GM12873 (cell line): ENCODE results near the gene HP1BP3.
A peak's percentile ranks its signal among the peaks of the same experiment; 100 is the strongest.

Experiments
- CTCF ChIP-seq: IDR thresholded peaks from 2 replicates; pipeline ENCODE4 v1.5.1; 2012; ENCODE audit warnings: low read depth, mild to moderate bottlenecking, moderate library complexity, low read length, control low read depth; ENCODE audit not compliant: insufficient read depth; ENCODE audit errors: missing control alignments

The HP1BP3 gene

GRCh38 chr1:20705203-20705755 is 81.8 kb downstream of the HP1BP3 start:
- no peak for TF ChIP-seq CTCF

- TF ChIP-seq CTCF = no peak
These were observed 82.5 kb downstream of the HP1BP3 start for GRCh38 chr1:20704390-20705202.

- TF ChIP-seq CTCF = no peak
These were observed 83.9 kb downstream of the HP1BP3 start for GRCh38 chr1:20703124-20703756.

- TF ChIP-seq CTCF = peak; percentile 49
These were observed 84.7 kb downstream of the HP1BP3 start for GRCh38 chr1:20702416-20702815.

- no peak for TF ChIP-seq CTCF
These were observed 85.3 kb downstream of the HP1BP3 start for GRCh38 chr1:20701847-20702246.

- TF ChIP-seq CTCF = no peak
These were observed 85.7 kb downstream of the HP1BP3 start for GRCh38 chr1:20701446-20701845.

GRCh38 chr1:20700636-20701215 is 86.4 kb downstream of the HP1BP3 start:
- no peak for TF ChIP-seq CTCF
